NCI-H146 (cell line): ENCODE data around the gene RAB28.
"Not testable (repeated sequence)": the region's sequence is repeated elsewhere in the genome, so short reads cannot be mapped to it uniquely, and the experiment has no call there.

ENCODE experiments used
- DNase-seq: peaks from one replicate; lab custom pipeline; 2025; lab: John Stamatoyannopoulos, UW

Gene RAB28

GRCh38 chr4:13445841-13446790 is 38.0 kb downstream of the RAB28 start:
- DNase-seq, result no peak

- DNase-seq, result no peak
Observed at GRCh38 chr4:13441506-13441905, 42.6 kb downstream of the RAB28 start.

DNA sequence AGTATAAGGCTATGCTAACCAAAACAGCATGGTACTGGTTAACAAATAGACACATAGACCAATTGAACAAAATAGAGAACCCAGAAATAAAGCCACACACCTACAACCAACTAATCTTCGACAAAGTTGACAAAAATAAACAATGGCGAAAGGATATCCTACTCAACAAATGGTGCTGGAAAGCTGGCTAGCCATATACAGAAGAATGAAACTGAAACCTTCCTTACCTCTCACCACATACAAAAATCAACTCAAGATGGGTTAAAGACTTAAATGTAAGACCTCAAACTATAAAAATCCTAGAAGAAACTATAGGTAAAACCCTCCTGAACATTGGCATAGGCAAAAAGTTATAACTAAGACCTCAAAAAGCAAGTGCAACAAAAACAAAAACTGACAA is 47.2 kb downstream of the RAB28 start:
- DNase-seq, result no peak

GRCh38 chr4:13432453-13432852 is 51.7 kb downstream of the RAB28 start:
- DNase-seq, result no peak

DNA sequence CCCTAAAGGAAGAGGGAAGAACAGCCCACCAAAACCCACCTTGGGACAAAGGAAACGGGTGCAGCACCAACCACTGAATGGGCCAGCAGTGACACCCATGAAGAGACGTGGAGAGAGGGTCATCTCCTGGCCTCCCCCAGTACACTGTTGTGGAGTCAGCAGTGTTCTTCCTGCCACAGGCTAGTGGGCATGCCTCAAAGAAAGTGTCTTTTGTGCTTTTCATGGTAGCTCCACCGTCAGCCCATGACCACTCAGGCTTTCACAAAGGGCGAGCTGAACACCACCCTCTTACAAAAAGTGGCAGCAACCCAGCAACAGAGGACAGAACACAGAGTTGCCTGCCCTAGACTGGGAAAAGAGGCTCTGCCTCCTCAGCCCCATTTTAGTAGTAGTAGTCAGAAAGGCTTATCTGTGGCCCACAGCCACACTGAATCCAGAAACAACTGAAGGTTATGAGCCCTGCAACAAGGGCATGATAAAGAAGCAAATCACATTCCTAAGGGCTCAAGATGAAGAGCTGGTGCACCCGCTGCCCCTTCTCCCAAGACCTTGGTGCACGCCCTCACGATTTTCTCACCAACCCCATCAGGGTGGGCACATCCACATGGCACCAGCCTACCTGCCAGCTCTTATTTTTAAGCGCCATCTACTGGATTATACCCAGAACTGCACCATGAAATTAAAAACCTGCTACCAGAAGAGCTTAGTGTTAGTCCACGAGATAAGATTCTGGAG is 53.1 kb downstream of the RAB28 start:
- DNase-seq, result no peak

- DNase-seq, result no peak
Observed at GRCh38 chr4:13427599-13428325, 56.4 kb downstream of the RAB28 start.

GRCh38 chr4:13415068-13415785 is 68.9 kb downstream of the RAB28 start:
- no peak for DNase-seq

- DNase-seq, result no peak
Observed at GRCh38 chr4:13413729-13414437, 70.3 kb downstream of the RAB28 start.

DNA sequence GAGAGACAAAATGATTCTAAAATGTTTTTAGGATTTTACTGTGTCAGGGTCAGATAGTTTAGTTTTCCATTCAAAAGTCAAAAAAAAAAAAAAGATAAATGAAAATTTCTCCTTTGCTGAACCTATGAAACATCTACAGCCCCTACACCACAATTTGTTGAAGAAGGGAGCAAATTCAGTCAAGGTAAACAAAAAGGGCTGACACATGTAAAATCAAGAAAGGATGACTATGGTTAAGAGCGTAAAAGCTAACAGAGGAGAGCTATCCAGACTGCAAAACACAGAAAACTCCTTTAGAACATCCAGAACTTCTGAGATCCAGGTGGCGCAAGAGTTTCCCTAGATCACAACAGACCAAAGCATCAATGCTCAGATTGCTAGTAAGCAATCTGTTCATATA is 72.2 kb downstream of the RAB28 start:
- DNase-seq, result no peak

DNA sequence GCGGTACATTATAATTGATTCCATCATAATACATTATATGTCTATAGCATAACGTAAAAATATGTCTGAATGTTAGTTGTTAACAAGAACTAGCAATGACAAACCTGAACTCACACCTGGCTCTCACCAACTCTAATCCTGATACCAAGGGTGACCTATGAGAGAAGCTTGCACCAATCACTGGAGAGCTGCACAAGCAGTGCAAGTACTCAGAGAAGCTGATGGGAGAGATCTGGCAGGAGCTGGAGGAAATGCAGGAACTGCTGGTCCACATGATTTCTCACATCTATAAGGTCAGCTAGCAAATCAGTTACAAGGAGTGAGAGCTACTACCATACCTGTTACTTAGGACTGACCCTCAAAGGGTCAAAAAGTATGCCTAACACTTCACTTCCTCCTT is 74.8 kb downstream of the RAB28 start:
- DNase-seq, result no peak

DNA sequence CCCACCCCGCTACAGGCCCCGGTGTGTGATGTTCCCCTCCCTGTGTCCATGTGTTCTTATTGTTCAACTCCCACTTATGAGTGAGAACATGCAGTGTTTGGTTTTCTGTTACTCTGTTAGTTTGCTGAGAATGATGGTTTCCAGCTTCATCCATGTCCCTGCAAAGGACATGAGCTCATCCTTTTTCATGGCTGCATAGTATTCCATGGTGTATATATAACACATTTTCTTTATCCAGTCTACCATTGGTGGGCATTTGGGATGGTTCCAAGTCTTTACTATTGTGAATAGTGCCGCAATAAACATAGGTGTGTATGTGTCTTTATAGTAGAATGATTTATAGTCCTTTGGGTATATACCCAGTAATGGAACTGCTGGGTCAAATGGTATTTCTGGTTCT is 78.0 kb downstream of the RAB28 start:
- not testable (repeated sequence) for DNase-seq

DNA sequence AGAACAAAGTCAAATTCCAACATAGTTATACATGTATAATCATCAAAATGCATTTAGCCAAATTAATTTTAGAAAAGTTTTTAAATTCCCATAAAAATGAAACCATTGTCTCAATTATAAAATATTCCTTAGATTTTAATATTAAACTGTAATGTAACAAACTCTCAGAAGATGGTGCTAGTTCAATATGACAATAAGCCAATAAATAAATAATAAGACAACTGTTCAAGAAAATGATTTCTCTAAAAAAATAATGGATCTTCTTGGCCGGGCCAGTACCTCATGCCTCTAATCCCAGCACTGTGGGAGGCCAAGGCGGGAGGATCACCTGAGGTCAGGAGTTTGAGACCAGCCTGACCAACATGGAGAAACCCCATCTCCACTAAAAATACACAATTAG is 80.3 kb downstream of the RAB28 start:
- DNase-seq, result no peak

- no peak for DNase-seq
Observed at GRCh38 chr4:13403326-13403725, 80.8 kb downstream of the RAB28 start.

DNA sequence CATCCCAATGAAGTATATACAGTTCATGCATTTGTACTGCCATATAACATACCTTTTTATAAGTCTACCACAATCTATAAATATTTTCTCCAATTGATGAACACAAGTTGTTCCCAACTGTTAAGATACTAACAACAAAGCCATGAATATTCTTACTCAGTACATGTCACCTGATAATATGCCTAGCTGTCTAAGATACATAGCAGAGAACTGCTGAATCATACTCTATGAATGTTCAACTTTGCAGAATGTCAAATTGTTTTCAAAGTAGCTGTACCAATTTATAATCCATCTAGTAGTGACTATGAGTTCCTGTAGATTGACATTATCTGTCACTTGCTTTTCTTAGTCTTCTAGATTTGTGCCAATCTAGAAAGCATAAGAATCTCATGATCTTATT is 84.9 kb downstream of the RAB28 start:
- DNase-seq, result no peak

DNA sequence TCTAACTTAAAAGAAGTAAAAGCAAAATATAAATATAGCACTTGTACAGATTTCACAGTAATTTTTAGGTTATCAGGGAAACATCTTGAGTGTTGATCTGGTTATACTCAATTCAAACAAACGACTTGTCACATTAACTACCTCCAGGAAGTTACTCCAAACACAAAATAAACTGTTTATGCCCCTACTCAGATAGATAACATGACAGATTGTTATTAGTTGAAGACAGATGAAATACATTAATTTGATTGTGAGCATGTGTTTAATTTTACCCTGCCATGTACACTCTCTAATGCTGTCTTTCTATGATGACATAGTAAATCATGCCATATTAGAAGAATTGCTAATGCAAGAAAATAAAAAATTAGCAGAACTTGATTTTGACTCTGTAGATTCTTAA is 88.0 kb downstream of the RAB28 start:
- DNase-seq, result no peak

DNA sequence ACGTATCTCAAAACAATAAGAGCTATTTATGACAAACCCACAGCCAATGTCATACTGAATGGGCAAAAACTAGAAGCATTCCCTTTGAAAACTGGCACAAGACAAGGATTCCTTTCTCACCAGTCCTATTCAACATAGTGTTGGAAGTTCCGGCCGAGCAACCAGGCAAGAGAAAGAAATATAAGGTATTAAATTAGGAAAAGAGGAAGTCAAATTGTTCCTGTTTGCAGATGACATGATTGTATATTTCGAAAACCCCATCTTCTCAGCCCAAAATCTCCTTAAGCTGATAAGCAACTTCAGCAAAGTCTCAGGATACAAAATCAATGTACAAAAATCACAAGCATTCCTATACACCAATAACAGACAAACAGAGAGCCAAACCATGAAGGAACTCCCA is 94.2 kb downstream of the RAB28 start:
- DNase-seq, result not testable (repeated sequence)

GRCh38 chr4:13386405-13387107 is 97.6 kb downstream of the RAB28 start:
- no peak for DNase-seq

DNA sequence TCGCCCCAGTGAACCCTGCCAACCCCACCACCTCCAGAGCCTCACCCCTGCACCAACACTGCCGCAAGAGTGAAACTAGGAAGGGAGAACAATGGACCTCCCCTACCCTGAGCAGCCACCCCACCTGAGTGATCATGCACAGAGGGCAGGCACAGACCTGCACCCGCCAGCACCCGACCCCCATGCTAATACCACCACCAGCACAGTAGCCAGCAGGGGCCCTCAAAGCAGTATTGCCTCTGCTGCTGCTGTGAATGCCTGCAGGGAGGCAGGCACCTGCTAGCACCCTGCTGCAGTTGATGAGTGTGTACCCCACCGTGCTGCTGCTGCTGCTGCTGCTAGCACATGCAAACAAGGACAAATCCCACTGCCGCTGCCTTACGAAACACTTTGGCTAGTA is 100.1 kb downstream of the RAB28 start:
- no peak for DNase-seq

- DNase-seq, result no peak
Observed at GRCh38 chr4:13378973-13379759, 105.0 kb downstream of the RAB28 start.

GRCh38 chr4:13371048-13371447 is 113.1 kb downstream of the RAB28 start:
- DNase-seq, result no peak
